Type B pancreatic cell (in vitro differentiated cells): ENCODE measurements around the gene TMPRSS2. TPM values are rescaled to one million over a fixed set of nuclear protein-coding genes. Genes with fewer than 3 reads are reported as not detected.
A peak's percentile ranks its signal among the peaks of the same experiment; 100 is the strongest.

Experiments used
- DNase-seq: peaks from one replicate; pipeline ENCODE4 v3.0.0; 2021; ENCODE audit warnings: mixed read lengths; ENCODE audit not compliant: unreplicated experiment; ENCODE audit errors: extremely low spot score
- H3K27ac Mint-ChIP-seq: 2 replicates; pipeline ENCODE4 v1.8.0; 2021; ENCODE audit warnings: mild to moderate bottlenecking, mixed read lengths
- H3K27me3 Mint-ChIP-seq: 2 replicates; pipeline ENCODE4 v1.8.0; 2021; ENCODE audit warnings: mixed read lengths
- H3K36me3 Mint-ChIP-seq: 2 replicates; pipeline ENCODE4 v1.8.0; 2021; ENCODE audit warnings: mixed read lengths
- H3K4me1 Mint-ChIP-seq: one replicate; pipeline ENCODE4 v1.8.0; 2021; ENCODE audit warnings: mixed read lengths; ENCODE audit not compliant: unreplicated experiment
- H3K4me3 Mint-ChIP-seq: 2 replicates; pipeline ENCODE4 v1.8.0; 2021; ENCODE audit warnings: mild to moderate bottlenecking, mixed read lengths
- H3K9me3 Mint-ChIP-seq: 2 replicates; pipeline ENCODE4 v1.8.0; 2021; ENCODE audit warnings: mixed read lengths
- total RNA-seq: library from RNA; stranded (reverse); gene quantifications from 2 replicates; pipeline ENCODE4 v1.2.1, GENCODE V29; 2021; ENCODE audit warnings: low replicate concordance
- TF ChIP-seq, protein P1 (sequence below): fragments of 200-600 bp; sonication (generic); conservative IDR thresholded peaks from 2 replicates; pipeline ENCODE4 v1.5.0; 2021; ENCODE audit warnings: antibody characterized with exemption, mild to moderate bottlenecking

The TMPRSS2 gene
- total RNA-seq, 1 donor from 2014 or later: 82.1 TPM

DNA sequence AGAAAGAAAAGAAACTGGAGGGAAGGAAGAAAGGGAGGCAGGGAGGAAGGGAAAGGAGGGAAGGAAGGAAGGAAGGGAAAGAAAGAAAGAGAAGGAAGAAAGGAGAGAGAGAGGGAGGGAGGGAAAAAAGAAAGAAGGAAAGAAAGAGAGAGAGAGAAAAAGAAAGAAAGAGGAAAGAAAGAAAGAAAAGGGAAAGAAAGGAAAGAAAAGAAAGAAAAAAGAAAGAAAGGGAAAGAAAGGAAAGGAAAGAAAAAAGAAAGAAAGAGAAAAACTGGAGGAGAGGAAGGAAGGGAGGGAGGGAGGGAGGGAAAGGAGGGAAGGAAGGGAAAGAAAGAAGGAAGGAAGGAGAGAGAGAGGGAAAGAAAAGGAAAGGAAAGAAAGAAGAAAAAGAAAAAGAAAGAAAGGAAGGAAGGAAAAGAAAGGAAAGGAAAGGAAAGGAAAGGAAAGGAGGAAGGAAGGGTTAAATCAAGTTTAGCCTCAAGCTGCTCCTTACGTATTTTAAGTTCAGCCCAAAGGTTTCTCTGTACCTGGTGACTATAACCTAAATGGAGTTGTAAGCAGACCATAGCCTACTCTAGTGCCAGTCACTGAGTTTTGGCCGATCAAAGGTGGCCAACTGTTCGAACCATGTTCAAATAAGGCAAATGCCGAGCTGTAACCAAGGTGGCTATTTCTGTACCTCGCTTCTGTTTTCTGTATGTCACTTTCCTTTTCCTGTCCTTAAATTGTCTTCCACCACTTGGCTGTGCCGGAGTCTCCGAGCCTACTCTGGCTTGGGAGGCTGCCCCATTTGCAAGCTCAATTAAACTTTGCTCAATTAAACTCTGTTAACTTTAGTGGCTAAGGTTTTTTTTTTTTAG lies 37.8 kb upstream of the TMPRSS2 start:
- TF ChIP-seq, protein P1, sequence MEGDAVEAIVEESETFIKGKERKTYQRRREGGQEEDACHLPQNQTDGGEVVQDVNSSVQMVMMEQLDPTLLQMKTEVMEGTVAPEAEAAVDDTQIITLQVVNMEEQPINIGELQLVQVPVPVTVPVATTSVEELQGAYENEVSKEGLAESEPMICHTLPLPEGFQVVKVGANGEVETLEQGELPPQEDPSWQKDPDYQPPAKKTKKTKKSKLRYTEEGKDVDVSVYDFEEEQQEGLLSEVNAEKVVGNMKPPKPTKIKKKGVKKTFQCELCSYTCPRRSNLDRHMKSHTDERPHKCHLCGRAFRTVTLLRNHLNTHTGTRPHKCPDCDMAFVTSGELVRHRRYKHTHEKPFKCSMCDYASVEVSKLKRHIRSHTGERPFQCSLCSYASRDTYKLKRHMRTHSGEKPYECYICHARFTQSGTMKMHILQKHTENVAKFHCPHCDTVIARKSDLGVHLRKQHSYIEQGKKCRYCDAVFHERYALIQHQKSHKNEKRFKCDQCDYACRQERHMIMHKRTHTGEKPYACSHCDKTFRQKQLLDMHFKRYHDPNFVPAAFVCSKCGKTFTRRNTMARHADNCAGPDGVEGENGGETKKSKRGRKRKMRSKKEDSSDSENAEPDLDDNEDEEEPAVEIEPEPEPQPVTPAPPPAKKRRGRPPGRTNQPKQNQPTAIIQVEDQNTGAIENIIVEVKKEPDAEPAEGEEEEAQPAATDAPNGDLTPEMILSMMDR: no peak
- H3K27me3 Mint-ChIP-seq: peaks cover 4% of the 10 kb centered on the region

DNA sequence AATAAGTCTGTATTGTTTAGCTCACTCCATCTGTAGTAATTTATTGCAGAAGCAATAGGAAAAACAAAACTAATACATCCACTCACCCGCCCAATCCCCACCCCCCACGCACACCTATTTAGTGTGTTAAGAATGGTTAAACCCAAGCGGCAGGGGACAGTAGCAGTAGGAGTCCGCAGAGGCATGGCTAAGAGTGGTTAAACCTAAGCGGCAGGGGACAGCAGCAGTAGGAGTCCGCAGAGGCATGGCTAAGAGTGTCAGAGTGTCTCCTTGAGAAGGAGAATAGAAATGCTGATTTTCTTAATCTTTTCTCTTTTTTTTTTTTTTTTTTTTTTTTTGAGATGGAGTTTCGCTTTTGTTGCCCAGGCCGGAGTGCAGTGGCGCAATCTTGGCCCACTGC lies 34.8 kb upstream of the TMPRSS2 start:
- H3K9me3 Mint-ChIP-seq: no peaks in the 10 kb centered on the region
- peaks cover under 1% of the 10 kb centered on the region for H3K27me3 Mint-ChIP-seq
- no peak overlapping the region for H3K4me3 Mint-ChIP-seq
- H3K27ac Mint-ChIP-seq: no peak overlapping the region
- no peaks in the 10 kb centered on the region for H3K4me1 Mint-ChIP-seq
- no peaks in the 10 kb centered on the region for H3K36me3 Mint-ChIP-seq
- TF ChIP-seq, protein P1: no peak
- DNase-seq: no peak

More for the DNA sequence above, 37.8 kb upstream of the TMPRSS2 start:
- Mint-ChIP-seq H3K4me3 (no peak overlapping the region), H3K36me3 (no peaks in the 10 kb centered on the region), H3K9me3 (no peaks in the 10 kb centered on the region), H3K4me1 (no peaks in the 10 kb centered on the region), H3K27ac (no peak overlapping the region)
- DNase-seq: no peak

DNA sequence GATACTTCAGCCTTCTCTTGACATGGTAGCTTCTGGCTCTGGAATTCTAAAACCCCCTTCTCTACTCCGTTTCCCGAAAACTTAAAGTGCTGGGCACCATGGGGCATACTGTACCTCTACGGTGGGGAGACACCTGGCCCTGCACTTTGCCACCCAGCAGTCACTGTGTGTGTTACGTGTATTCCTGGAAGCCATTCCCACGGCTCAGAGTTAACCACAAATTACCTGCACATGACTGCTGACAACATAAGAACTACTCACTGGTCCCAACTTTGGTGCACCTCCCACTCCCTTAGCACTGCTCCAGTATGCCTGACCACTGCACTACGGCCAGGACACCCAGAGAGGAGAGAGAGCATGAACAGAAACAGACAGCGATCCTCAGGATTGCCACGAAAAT lies 29.4 kb upstream of the TMPRSS2 start:
- H3K4me3 Mint-ChIP-seq: no peak overlapping the region
- no peak for DNase-seq
- no peaks in the 10 kb centered on the region for H3K27me3 Mint-ChIP-seq
- H3K9me3 Mint-ChIP-seq: no peaks in the 10 kb centered on the region
- H3K27ac Mint-ChIP-seq: no peak overlapping the region
- H3K36me3 Mint-ChIP-seq: no peaks in the 10 kb centered on the region
- H3K4me1 Mint-ChIP-seq: peaks cover 10% of the 10 kb centered on the region
- TF ChIP-seq, protein P1: no peak

DNA sequence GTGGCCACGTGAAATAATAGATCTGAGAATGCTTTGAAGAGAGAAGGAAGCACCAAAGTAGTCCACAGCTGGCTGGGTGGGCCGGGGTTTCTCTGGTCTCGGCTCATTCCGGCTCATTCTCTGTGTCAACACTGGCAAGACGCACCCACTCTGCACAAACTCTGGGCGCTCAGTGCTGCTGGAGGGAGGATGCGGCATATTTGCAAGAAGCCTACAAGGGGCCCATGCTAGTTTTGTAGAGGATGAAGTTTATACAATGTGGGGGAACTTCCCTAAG lies 28.8 kb upstream of the TMPRSS2 start:
- peaks cover 10% of the 10 kb centered on the region for H3K4me1 Mint-ChIP-seq
- DNase-seq: no peak

DNA sequence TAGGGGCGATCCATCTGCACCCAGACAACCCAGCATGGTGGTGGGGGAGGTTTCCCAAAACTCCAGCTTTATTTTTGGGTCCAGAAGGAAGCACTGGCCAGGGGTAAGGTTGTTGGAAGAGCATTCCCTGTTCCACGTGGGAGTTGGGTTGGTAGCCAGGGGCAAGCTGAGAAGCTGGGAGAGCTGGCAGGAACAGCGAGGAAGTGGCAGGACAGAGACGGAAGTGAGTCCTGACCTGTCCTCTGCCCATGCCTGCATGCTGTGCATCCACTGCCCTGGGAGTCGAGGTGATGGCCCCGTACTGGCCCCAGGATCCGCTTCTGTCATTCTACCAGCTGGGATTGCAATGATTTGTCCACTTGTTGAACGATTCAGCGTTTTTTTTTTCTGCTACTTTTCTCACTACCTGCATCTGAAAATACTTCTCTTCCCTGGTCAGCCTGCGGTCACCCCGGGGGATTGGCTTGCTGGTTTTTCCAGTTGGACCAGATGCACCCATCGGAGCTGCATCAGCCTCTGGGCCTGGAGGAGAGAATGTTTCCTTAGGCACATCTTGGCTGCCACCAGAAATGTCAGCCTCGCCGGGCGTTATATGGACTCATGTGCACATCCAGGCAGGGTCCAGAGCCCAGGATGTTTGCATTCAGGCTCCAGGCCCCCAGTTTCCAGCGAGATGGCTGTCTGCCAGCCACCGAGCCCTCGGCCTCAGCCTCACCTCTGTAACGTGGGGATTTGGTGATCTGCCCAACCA lies 28.3 kb upstream of the TMPRSS2 start:
- DNase-seq: no peak
- TF ChIP-seq, protein P1: no peak
- H3K4me3 Mint-ChIP-seq: peak overlapping the region; percentile 6

More for the DNA sequence above, 28.8 kb upstream of the TMPRSS2 start:
- H3K9me3 Mint-ChIP-seq: no peaks in the 10 kb centered on the region
- peak overlapping the region; percentile 67 for H3K27ac Mint-ChIP-seq
- no peaks in the 10 kb centered on the region for H3K27me3 Mint-ChIP-seq
- no peaks in the 10 kb centered on the region for H3K36me3 Mint-ChIP-seq
- TF ChIP-seq, protein P1: no peak
- H3K4me3 Mint-ChIP-seq: no peak overlapping the region

More for the DNA sequence above, 28.3 kb upstream of the TMPRSS2 start:
- H3K9me3 Mint-ChIP-seq: no peaks in the 10 kb centered on the region
- H3K36me3 Mint-ChIP-seq: no peaks in the 10 kb centered on the region
- H3K27ac Mint-ChIP-seq: peak overlapping the region; percentile 67
- H3K27me3 Mint-ChIP-seq: no peaks in the 10 kb centered on the region
- peaks cover 10% of the 10 kb centered on the region for H3K4me1 Mint-ChIP-seq
